ENCODE data around the gene PPP1R14D.

Gene PPP1R14D

GRCh38 chr15:40830884-40831283 is 2.4 kb upstream of the PPP1R14D start:
- TF ChIP-seq, protein P1, sequence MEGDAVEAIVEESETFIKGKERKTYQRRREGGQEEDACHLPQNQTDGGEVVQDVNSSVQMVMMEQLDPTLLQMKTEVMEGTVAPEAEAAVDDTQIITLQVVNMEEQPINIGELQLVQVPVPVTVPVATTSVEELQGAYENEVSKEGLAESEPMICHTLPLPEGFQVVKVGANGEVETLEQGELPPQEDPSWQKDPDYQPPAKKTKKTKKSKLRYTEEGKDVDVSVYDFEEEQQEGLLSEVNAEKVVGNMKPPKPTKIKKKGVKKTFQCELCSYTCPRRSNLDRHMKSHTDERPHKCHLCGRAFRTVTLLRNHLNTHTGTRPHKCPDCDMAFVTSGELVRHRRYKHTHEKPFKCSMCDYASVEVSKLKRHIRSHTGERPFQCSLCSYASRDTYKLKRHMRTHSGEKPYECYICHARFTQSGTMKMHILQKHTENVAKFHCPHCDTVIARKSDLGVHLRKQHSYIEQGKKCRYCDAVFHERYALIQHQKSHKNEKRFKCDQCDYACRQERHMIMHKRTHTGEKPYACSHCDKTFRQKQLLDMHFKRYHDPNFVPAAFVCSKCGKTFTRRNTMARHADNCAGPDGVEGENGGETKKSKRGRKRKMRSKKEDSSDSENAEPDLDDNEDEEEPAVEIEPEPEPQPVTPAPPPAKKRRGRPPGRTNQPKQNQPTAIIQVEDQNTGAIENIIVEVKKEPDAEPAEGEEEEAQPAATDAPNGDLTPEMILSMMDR (IDR thresholded peaks at IDR 0.05; ENCODE audit: insufficient read depth, missing control alignments), result no peak
- FAIRE-seq, result no peak

GRCh38 chr15:40829115-40829514 is 607 bp upstream of the PPP1R14D start:
- DNase-seq (ENCODE audit: insufficient read length, low spot score), result no peak
- no peak for FAIRE-seq
- TF ChIP-seq, protein P1 (IDR thresholded peaks at IDR 0.05; ENCODE audit: insufficient read depth, missing control alignments), result no peak

More at GRCh38 chr15:40830884-40831283, 2.4 kb upstream of the PPP1R14D start:
- DNase-seq (ENCODE audit: insufficient read length, low spot score), result no peak

DNA sequence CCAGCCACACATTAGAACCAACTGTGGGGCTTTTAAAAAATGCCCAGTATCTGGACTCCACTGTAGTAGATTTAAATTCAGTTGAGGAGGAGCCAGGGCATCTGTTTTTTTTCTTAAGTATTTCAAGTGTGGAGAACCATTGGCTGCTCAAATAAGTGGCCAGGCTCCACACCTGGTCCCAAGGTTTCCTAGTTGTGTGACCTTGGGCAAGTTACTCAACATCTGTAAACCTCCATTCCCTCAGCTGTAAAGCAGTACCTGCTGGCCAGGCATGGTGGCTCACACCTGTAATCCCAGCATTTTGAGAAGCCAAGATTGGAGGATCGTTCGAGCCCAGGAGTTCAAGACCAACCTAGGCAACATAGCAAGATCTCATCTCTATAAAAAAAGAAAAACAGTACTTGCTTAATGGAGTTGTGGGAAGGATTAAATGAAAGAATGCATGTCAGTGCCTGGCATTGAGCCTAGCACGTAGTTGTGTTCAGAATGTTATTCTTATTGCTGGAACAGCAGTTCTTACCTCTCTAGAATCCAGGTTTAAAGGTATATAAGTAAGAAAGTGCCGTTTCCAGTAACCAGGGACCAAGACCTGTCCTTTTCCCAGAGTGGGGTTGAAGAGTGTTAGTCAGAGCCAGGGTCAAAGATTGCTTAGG is 2.0 kb downstream of the PPP1R14D start:
- TF ChIP-seq, protein P1 (IDR thresholded peaks at IDR 0.05; ENCODE audit: insufficient read depth, missing control alignments), result no peak
- FAIRE-seq (no peak), DNase-seq (ENCODE audit: insufficient read length, low spot score) (no peak)

- no peak for FAIRE-seq
- TF ChIP-seq, protein P1 (IDR thresholded peaks at IDR 0.05; ENCODE audit: insufficient read depth, missing control alignments), result no peak
- no peak for DNase-seq (ENCODE audit: insufficient read length, low spot score)
Measured at GRCh38 chr15:40825661-40826422, 2.7 kb downstream of the PPP1R14D start.

DNA sequence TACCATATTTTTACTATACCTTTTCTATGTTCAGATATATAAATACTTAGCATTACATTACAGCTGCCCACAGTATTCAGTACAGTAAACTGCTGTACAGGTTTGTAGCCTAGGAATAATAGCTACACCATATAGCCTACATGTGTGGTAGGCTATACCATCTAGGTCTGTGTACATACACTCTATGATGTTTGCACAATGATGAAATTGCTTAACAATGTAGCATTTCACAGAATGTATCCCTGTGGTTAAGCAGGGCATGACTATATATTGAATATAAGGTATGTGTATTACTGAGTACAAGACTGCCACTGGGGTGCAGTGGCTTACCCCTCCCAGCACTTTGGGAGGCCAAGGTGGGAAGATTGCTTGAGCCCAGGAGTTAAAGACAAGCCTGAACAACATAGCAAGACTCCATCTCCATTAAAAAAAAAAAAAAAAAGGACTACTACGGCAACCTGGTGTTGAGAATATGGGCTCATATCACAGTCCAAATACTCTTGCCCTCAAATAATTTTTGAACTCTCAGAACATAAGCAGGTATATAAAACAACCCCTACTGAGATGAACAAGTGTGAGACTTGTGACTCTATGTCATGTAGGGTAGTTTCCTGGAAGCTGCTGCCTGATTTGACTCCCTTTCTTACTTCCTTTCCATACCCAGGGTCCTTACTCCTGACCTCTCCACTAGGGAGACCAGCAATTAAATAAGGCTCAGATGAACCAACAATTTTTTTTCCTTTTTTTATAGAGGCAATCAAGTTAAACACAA is 4.8 kb downstream of the PPP1R14D start:
- FAIRE-seq (no peak), DNase-seq (ENCODE audit: insufficient read length, low spot score) (no peak)
- TF ChIP-seq, protein P1 (IDR thresholded peaks at IDR 0.05; ENCODE audit: insufficient read depth, missing control alignments), result no peak

- FAIRE-seq, result no peak
- no peak for DNase-seq (ENCODE audit: insufficient read length, low spot score)
- TF ChIP-seq, protein P1 (IDR thresholded peaks at IDR 0.05; ENCODE audit: insufficient read depth, missing control alignments), result no peak
Measured at GRCh38 chr15:40821195-40821594, 7.3 kb downstream of the PPP1R14D start.
